NCI-H82 (cell line): ENCODE measurements around the gene S100A1.
A peak's percentile ranks its signal among the peaks of the same experiment; 100 is the strongest.
"Not testable (repeated sequence)": the region's sequence is repeated elsewhere in the genome, so short reads cannot be mapped to it uniquely, and the experiment has no call there.

ENCODE experiments used
- DNase-seq: peaks from one replicate; lab custom pipeline; 2025; lab: John Stamatoyannopoulos, UW

S100A1 gene

DNA sequence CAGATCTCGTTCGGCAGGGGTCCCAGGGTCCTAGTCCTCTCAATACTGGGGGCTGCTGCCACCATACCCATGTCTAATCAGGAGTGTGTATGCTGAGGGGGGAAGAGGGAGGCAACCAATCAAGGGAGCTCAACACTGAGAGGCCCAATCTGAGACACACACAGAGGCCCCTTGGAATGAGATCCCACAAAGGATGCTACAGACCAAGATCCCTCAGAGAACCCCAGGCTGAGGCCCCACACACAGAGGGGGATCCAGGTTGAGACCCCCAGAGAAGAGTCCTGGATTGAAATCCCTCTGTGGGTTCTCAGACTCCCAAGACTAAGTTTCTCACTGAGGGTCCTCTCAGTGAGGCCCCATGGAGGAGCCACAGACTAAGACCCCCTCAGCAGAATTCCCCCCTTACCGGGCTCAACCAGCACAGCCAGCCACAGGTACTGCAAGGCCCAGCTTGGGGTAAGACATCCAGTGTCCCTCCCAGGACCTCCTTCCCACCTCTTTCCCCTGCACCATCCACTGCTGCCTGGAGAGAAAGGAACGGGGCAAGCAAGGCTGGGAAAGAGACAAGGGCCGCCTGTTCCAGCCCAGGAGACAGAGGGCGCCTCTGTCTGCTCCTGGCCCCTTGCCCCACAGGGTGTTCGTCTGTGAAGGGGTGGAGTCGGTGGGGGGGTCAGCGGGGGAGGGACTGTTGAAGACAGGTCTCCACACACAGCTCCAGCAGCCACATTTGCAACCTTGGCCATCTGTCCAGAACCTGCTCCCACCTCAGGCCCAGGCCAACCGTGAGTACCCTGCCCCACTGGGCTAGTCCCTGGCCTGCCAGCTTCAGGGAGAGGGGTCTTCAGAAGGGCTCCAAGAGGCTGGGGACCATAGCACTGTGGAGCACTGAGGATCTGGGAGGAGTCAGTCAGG is at the start of gene S100A1:
Gene S100A1 (plus strand): TSS at position 720 of the 912 bp plus-strand sequence. CDS start 2,088 bp downstream, outside the sequence.
- DNase-seq, result peak; percentile 58

DNA sequence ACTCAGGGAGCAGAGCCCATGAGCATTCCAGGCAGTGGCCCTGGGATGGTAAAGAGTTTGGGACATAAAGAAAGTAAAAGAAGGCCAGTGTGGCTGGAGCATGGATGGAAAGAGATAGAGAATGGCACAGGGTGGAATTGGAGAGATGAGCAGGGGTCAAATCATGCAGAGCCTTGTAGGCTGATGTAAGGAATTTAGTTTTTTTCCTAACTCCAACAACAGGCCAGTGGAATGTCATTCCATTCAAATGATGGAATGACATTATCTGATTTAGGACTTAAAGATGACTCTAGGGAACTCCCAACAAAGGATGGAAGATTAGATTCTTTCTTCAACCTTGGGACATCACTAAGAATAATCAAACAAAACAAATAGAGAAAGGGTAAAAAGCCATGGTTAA is 49.7 kb upstream of the S100A1 start:
- no peak for DNase-seq

DNA sequence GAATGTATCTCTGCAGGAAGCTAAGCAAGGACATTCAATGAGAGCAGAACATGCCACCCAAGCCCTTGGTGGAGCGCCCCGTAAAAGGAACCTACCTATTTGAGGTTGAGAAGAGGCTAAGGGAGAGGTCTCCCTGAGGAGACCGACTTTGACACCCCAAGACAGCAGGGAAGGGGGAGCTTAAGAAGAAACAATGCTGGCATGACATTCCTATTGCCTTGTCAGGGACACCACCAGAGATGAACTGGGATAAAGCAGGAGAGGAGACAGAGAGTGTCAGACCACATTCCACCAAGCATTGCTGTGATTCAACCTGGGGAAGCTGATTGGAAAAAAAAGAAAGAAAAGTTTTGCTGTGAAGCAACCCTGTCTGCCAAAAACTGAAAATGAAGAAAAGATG is 49.3 kb upstream of the S100A1 start:
- DNase-seq, result no peak

DNA sequence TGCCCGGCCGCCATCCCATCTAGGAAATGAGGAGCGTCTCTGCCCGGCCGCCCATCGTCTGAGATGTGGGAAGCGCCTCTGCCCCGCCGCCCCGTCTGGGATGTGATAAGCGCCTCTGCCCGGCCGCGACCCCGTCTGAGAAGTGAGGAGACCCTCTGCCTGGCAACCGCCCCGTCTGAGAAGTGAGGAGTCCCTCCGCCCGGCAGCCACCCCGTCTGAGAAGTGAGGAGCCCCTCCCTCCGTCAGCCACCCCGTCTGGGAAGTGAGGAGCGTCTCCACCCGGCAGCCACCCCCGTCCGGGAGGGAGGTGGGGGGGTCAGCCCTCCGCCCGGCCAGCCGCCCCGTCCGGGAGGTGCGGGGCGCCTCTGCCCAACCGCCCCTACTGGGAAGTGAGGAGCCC is 45.4 kb upstream of the S100A1 start:
- DNase-seq, result not testable (repeated sequence)

DNA sequence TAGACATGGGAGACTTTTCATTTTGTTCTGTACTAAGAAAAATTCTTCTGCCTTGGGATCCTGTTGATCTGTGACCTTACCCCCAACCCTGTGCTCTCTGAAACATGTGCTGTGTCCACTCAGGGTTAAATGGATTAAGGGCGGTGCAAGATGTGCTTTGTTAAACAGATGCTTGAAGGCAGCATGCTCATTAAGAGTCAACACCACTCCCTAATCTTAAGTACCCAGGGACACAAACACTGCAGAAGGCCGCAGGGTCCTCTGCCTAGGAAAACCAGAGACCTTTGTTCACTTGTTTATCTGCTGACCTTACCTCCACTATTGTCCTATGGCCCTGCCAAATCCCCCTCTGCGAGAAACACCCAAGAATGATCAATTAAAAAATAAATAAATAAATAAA is 44.7 kb upstream of the S100A1 start:
- peak; percentile 59 for DNase-seq

DNA sequence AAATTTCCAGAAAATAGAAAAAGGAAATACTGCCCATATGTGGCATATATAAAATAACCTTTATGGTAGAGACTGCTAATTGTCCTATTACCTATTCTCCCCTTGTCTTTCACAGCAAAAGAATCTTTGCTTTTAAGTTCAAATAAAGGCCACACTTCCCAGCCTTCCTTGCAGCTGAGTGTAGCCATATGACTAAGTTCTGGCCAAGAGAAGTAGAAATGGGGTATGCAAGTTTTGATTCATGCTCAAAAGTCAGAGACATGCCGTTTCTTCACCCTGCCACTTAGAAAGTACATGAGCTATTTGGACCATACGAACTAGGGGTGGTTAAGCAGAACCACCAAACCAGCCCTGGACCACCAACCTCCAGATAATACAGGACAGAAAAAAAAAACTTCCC is 44.3 kb upstream of the S100A1 start:
- peak; percentile 42 for DNase-seq

DNA sequence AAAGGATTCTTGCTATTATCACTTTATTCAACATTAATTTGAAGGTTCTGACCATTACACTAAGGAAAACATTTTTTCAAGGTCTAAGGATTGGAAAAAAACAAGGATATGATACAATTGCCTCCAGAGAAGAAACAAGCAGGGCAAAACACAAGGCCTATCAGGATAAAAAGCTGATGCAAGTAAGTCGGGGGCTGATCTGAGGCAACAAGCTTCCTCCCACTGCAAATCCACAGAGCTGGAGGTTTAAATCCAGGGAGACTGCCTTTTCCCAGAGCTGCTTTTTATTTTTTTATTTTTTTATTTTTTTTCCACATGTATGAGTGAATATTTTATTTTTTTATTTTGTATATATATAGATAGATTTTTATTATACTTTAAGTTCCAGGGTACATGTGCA is 43.2 kb upstream of the S100A1 start:
- DNase-seq, result peak; percentile 74

DNA sequence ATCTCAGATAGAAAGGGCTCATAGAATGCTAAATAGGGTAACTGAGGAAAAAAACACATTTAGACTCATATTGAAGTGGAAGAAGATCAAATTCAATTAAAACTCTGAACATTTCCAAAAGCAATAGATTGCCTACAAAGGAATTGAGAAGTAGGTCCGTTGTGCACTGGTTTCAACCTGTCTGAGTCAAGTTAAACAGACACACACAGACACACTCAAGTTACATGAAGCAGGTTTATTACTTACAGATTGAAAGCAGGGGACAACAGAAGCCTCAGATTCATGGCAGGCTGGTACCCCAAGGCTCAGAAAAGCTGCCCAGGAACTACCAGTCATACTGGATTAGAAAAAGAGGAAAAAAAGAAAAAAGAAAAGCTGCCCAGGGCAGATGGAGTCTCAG is 41.9 kb upstream of the S100A1 start:
- DNase-seq, result peak; percentile 38

DNA sequence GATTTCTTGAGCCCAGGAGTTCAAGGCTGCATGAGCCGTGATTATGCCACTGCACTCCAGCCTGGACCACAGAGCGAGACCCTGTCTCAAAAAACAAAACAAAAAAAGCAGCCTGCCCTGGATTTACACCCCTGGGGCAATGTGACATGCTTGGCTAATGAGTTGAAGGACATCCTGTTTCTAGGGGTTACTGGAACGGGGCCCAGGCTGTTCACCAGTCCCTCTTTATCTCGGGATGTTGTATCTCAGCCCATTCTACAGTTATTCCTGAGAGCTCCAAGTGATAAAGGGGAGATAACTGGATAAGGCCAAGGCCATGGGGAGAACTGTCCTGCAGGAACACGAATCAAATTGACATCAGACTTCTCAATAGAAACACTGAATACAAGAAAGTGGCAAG is 40.9 kb upstream of the S100A1 start:
- no peak for DNase-seq

DNA sequence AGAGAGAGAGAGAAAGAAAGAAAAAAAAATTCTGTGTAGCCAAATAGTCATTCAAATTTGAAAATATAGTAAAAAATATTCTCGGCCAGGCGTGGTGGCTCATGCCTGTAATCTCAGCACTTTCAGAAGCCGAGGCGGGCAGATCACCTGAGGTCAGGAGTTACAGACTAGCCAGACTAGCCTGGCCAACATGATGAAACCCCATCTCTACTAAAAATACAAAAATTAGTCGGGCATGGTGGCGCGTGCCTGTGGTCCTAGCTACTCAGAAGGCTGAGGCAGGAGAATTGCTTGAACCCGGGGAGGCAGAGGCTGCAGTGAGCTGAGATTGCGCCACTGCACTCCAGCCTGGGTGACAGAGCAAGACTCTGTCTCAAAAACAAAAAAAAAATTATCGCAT is 40.2 kb upstream of the S100A1 start:
- DNase-seq, result not testable (repeated sequence)

DNA sequence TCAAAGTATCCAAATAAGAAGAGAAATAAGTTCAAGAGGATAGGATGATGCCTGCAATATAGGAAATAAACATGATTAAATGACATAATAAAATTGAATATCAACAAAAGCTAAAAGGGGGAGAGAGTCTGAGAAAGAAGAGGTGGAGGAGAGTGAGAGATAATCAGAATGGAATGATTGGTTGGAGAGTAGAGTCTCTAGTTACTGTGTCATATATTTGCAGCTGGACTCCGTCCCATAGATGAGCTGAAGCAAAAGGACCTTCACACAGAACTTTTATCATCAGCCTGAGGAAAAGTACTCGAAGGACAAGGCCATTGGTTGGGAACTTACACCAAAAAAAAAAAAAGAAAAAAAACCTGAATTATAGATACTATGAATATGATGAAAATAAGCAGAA is 39.8 kb upstream of the S100A1 start:
- DNase-seq, result no peak

DNA sequence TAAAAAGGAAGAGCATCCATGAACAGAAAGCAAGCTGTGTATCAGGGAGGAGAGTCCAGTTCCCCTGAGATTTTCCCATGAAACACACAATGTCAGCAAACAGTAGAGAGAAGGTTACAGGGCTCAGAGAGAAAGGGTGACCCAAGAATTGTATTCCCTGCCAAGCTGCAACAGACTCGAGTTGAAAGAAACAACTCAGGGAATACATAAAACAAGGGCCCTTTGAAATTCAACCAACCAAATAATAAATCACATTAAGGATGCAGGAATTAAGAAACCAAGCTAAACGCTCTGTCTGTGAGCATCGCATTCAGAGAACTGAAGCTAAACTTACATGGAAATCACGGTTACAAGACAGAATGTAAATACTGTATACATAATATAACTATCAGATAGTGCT is 35.5 kb upstream of the S100A1 start:
- no peak for DNase-seq

DNA sequence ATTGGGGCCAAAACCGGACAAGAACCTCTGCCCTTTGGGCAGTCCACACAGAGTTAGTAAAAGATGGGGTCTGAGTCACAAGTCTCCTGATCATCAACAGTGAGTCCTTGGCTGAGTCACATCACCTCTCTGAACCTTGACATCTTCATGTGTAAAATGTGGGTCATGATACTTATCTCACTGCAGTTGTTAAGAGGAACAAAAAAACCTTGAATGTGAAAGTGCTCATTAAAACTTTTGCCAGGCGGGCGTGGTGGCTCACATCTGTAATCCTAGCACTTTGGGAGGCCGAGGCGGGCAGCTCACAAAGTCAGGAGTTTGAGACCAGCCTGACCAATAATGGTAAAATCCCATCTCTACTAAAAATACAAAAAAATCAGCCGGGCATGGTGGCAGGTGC is 31.0 kb upstream of the S100A1 start:
- no peak for DNase-seq

DNA sequence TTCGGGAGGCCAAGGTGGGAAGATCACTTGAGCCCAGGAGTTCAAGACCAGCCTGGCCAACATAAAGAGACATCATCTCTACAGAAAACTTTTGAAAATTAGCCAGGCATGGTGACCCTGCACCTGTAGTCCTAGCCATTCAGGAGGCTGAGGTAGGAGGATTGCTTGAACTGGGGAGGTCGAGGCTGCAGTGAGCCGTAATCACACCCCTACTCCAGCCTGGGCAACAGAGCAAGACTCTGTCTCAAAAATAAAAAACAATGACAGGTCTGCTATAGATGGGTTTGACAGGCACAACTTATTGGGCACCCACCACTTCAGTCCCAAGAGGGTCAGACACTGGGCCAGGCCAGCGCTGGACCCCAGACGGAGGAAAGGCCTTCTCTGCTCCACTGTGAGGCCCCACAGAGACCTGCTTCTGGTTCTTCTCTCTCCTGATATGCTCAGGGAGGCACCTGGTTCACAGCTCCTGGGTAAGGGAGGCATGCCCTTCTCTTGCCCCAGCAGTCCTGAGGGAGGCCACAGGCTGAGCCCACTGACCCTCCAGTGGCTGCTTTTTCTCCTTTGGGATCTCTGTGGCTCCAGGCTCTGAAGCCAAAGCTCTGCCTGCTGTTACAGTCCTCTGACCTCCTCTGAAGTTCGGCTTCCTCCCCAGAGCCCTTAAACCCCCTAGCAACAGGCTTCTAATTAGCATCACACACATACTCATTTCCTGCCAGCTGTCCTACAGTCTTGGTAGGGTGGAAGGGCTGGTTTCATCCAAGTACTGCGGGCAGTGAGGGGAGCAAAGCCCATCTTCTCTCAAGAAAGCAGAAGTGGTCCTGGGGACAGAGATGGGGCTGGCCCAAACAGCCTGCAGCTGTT is 29.7 kb upstream of the S100A1 start:
- DNase-seq, result peak; percentile 90

DNA sequence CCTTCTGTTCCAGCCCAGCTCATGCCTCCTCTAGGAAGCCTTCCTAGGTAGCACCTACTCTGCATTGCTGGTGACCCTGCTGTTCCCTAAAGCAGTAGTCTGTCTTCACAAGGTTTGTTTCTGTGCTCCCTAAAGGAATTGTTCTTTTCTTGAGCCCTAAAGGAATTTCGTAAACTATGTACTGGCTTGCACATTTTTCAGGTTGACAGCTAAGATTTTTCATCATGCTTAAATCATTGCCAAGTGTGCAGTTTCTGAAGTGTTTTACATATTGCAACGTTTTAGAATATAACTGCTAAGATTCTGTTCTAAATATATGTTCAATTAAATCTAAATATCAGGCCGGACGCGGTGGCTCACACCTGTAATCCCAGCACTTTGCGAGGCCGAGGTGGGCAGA is 28.4 kb upstream of the S100A1 start:
- DNase-seq, result no peak

DNA sequence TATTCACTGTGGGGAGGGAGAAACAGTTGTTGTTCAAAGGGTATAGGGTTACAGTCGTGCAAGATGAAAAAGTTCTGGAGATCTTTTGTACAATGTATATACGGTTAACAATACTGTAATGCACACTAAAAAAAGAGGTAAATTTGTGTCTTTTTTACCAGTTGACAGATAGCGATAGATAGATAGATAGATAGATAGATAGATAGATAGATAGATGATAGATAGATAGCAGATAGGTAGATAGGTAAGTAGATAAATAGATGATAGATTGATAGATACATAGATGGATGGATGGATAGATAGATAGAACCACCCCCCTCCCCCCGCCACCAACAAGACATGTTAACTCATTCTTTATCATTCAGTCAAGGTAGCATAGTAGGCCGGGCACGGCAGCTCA is 25.5 kb upstream of the S100A1 start:
- DNase-seq, result no peak

DNA sequence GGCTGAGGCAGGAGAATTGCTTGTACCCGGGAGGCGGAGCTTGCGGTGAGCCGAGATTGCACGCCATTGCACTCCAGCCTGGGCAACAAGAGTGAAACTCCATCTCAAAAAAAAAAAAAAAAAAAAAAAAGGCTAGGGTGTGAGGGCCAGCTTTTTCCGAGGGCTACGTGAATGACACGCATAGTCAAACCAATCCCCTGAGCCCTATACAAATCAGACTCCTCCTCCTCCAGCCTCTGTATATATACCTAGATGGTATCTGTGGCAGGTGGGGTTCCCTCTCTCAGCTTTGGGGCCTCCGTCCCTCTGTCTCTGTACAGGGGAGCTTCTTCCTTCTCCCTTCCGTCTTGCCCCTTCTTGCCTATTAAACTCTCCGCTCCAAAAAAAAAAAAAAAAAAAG is 22.0 kb upstream of the S100A1 start:
- DNase-seq, result no peak

DNA sequence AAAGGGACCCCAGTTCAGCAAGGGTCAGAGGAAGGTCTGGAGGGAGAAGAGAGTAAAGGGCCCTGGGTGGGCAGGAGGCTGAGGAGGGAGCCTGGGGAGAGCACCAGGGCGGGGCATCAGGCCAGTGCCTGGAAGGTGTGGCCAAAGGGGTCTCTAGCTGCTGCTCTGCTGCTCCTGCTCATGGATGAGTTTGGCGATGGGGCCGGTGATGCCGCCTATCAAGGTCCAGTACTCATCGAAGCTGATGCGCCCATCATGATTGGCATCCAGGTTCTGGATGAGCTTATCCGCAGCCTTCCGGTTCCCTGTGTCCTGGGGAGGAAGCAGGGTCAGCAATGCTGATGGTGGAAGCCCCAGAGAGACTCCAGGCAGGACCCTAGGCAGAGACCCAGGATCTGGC is 20.9 kb upstream of the S100A1 start:
- DNase-seq, result no peak

DNA sequence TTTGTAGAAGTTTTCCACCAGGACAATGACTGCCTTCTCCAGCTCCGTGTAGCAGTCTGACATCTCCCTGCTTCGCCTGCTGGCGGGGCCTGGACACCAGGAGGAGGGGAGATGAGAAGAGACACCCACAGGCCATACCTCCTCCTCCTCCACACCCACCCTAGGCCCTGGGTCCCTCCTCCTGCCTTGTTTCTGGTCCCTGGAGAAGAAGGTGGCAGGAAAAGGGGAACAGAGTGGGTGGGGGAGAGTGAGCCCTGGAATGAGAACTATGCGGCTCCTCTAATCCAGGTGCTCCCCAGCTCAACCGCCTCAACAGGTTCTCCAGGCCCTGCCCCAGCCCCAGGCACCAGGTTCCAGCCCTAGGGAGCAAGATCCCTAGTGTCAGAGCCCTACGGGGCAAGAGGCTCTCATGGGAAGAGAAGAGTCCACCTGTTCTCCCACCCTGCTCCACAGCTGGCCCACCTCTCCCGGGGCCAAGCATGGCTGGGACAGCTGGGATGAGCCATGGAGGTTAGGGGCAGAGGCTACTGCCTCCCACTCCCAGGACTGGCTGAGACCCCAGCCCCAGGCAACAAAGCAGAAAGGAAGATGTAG is 20.0 kb upstream of the S100A1 start:
- DNase-seq, result no peak

DNA sequence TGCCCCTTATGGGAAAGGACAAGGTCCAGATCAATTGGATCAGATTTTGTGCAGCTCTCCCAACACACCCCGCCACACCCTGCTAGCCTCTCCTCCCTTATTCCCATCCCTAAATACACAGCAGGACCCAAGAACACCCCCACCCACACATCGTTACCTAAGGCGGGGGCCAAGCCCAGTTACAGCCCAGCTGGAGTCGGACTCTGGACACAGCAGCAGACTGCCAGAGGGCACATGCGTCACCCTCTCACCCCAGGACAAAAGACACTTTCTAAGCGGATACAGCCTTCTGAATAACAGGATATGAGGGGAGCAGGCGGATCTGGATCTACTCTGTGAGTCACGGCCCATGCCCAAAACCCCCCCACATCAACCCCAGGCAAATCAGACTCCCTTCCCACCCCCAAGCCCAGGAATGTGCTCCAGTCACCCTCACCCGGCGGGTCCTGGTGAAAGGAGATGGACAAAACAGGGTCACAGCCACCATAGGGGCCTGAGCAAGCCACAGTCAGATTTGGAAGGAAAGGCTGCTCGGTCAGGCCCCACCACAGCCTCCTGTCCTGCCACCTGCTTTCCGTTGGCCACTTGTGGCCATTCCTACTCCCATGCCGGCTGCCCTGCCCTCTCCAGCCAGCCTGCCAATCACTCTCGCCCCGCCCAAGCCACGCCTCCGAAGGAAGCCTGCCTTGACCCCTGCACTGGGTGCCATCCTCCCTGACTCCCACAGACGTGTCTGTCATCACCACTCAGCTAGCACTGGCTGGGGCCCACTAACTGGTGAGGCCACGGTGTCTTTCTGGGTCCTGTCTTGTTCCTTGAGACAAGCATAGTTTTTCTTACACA is 19.3 kb upstream of the S100A1 start:
- no peak for DNase-seq

DNA sequence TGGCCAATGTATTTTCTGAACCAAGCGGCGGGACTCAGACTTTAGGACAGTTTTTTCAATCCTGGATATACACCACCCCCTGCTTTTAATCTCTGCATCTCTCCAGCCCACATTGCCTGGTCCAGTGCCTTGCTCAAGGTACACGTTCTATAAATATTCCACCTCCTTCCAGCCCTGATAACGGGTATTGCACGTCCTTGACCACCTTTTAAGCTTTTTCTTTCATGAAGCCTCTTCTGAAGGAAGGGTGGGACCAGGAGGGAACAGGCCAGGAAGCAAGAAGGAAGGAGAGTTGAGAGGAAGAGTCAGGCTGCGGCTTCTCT is 18.7 kb upstream of the S100A1 start:
- no peak for DNase-seq

DNA sequence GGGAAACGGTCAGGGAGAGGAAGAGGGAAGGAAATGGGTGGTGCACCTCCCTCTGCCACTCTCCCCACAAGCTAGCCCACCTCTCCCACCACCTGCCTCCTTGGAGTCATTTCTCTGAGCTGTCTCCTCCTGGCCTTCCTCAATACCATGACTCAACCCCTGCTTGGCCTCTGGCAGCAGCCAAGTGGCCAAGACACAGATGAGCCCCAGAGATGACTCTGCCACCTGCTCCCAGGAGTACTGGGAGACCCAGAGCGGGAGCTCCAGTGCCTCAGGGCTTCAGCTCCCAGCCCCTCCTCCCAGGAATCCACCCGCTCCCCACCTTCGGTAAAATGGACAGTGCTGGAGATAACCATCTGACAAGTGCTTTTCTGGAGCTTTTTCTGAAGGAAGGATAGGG is 17.9 kb upstream of the S100A1 start:
- DNase-seq, result no peak
